ENCODE results near the gene DDX1. TPM values are rescaled to one million over a fixed set of nuclear protein-coding genes. Genes with fewer than 3 reads are reported as not detected.

DDX1 gene
- total RNA-seq, 2 donors from 2014 or later = 27.6 to 35.0 TPM

GRCh38 chr2:15626126-15626525 is 34.5 kb downstream of the DDX1 start:
- peaks cover 6% of the 10 kb centered on the region for H3K4me1 Mint-ChIP-seq
- DNase-seq (no peak), ATAC-seq (no peak)
- peak overlapping the region; percentile 41 for H3K27ac Mint-ChIP-seq
- H3K4me3 Mint-ChIP-seq = no peak overlapping the region
- peaks cover 11% of the 10 kb centered on the region for H3K36me3 Mint-ChIP-seq (ENCODE audit: low read depth)
- H3K9me3 ChIP-seq (ENCODE audit: control insufficient read depth, low read length, poor library complexity, severe bottlenecking) = no peaks in the 10 kb centered on the region
- no peaks in the 10 kb centered on the region for H3K27me3 Mint-ChIP-seq

GRCh38 chr2:15626967-15627366 is 35.3 kb downstream of the DDX1 start:
- no peaks in the 10 kb centered on the region for H3K27me3 Mint-ChIP-seq
- H3K4me3 Mint-ChIP-seq = no peak overlapping the region
- H3K9me3 ChIP-seq (ENCODE audit: control insufficient read depth, low read length, poor library complexity, severe bottlenecking) = no peaks in the 10 kb centered on the region
- peaks cover 7% of the 10 kb centered on the region for H3K4me1 Mint-ChIP-seq
- DNase-seq (no peak), ATAC-seq (no peak)
- peak overlapping the region; percentile 41 for H3K27ac Mint-ChIP-seq
- peaks cover 13% of the 10 kb centered on the region for H3K36me3 Mint-ChIP-seq (ENCODE audit: low read depth)

GRCh38 chr2:15627817-15628684 is 36.4 kb downstream of the DDX1 start:
- H3K4me1 Mint-ChIP-seq = peaks cover 7% of the 10 kb centered on the region
- no peak for ATAC-seq
- peaks cover 11% of the 10 kb centered on the region for H3K36me3 Mint-ChIP-seq (ENCODE audit: low read depth)
- DNase-seq = no peak
- H3K9me3 ChIP-seq (ENCODE audit: control insufficient read depth, low read length, poor library complexity, severe bottlenecking) = no peaks in the 10 kb centered on the region
- no peak overlapping the region for H3K4me3 Mint-ChIP-seq
- no peaks in the 10 kb centered on the region for H3K27me3 Mint-ChIP-seq
- peak overlapping the region; percentile 3 for H3K27ac Mint-ChIP-seq

GRCh38 chr2:15628899-15629855 is 37.5 kb downstream of the DDX1 start:
- H3K9me3 ChIP-seq (ENCODE audit: control insufficient read depth, low read length, poor library complexity, severe bottlenecking) = no peaks in the 10 kb centered on the region
- Mint-ChIP-seq H3K4me3 (no peak overlapping the region), H3K4me1 (peaks cover 7% of the 10 kb centered on the region), H3K36me3 (ENCODE audit: low read depth) (peaks cover 7% of the 10 kb centered on the region), H3K27me3 (no peaks in the 10 kb centered on the region), H3K27ac (no peak overlapping the region)
- no peak for ATAC-seq
- DNase-seq = no peak

GRCh38 chr2:15630121-15630977 is 38.7 kb downstream of the DDX1 start:
- Mint-ChIP-seq H3K4me3 (no peak overlapping the region), H3K27me3 (no peaks in the 10 kb centered on the region), H3K4me1 (peaks cover 7% of the 10 kb centered on the region), H3K36me3 (ENCODE audit: low read depth) (peaks cover 7% of the 10 kb centered on the region), H3K27ac (no peak overlapping the region)
- H3K9me3 ChIP-seq (ENCODE audit: control insufficient read depth, low read length, poor library complexity, severe bottlenecking) = no peaks in the 10 kb centered on the region
- DNase-seq = no peak
- ATAC-seq = no peak

- no peaks in the 10 kb centered on the region for H3K9me3 ChIP-seq (ENCODE audit: control insufficient read depth, low read length, poor library complexity, severe bottlenecking)
- Mint-ChIP-seq H3K4me3 (no peak overlapping the region), H3K27me3 (no peaks in the 10 kb centered on the region), H3K36me3 (ENCODE audit: low read depth) (peaks cover 7% of the 10 kb centered on the region), H3K27ac (peak overlapping the region; percentile 8), H3K4me1 (peaks cover 7% of the 10 kb centered on the region)
- DNase-seq (no peak), ATAC-seq (no peak)
Observed at GRCh38 chr2:15630978-15631719, 39.5 kb downstream of the DDX1 start.

- Mint-ChIP-seq H3K36me3 (ENCODE audit: low read depth) (peaks cover 7% of the 10 kb centered on the region), H3K4me1 (peaks cover 9% of the 10 kb centered on the region), H3K4me3 (no peak overlapping the region), H3K27ac (peak overlapping the region; percentile 8), H3K27me3 (no peaks in the 10 kb centered on the region)
- ATAC-seq (no peak), DNase-seq (no peak)
- H3K9me3 ChIP-seq (ENCODE audit: control insufficient read depth, low read length, poor library complexity, severe bottlenecking) = no peaks in the 10 kb centered on the region
Observed at GRCh38 chr2:15631883-15632282, 40.2 kb downstream of the DDX1 start.

GRCh38 chr2:15633043-15633970 is 41.6 kb downstream of the DDX1 start:
- no peaks in the 10 kb centered on the region for H3K27me3 Mint-ChIP-seq
- H3K27ac Mint-ChIP-seq = peak overlapping the region; percentile 49
- peaks cover 9% of the 10 kb centered on the region for H3K4me1 Mint-ChIP-seq
- no peaks in the 10 kb centered on the region for H3K9me3 ChIP-seq (ENCODE audit: control insufficient read depth, low read length, poor library complexity, severe bottlenecking)
- ATAC-seq (no peak), DNase-seq (no peak)
- H3K36me3 Mint-ChIP-seq (ENCODE audit: low read depth) = peaks cover 7% of the 10 kb centered on the region
- no peak overlapping the region for H3K4me3 Mint-ChIP-seq

GRCh38 chr2:15633971-15634346 is 42.3 kb downstream of the DDX1 start:
- H3K9me3 ChIP-seq (ENCODE audit: control insufficient read depth, low read length, poor library complexity, severe bottlenecking) = no peaks in the 10 kb centered on the region
- H3K27me3 Mint-ChIP-seq = no peaks in the 10 kb centered on the region
- H3K4me1 Mint-ChIP-seq = peaks cover 9% of the 10 kb centered on the region
- H3K27ac Mint-ChIP-seq = no peak overlapping the region
- no peak overlapping the region for H3K4me3 Mint-ChIP-seq
- H3K36me3 Mint-ChIP-seq (ENCODE audit: low read depth) = peaks cover 7% of the 10 kb centered on the region
- DNase-seq (no peak), ATAC-seq (no peak)

GRCh38 chr2:15634846-15635490 is 43.3 kb downstream of the DDX1 start:
- Mint-ChIP-seq H3K27me3 (no peaks in the 10 kb centered on the region), H3K36me3 (ENCODE audit: low read depth) (peaks cover 7% of the 10 kb centered on the region)

More at GRCh38 chr2:15634846-15635490, 43.3 kb downstream of the DDX1 start:
- H3K4me1 Mint-ChIP-seq = peaks cover 9% of the 10 kb centered on the region
- H3K9me3 ChIP-seq (ENCODE audit: control insufficient read depth, low read length, poor library complexity, severe bottlenecking) = no peaks in the 10 kb centered on the region
- DNase-seq (no peak), ATAC-seq (no peak)
- no peak overlapping the region for H3K4me3 Mint-ChIP-seq
- no peak overlapping the region for H3K27ac Mint-ChIP-seq

All from T-helper 17 cell (primary cell).